ENCODE results near the gene ENHO. TPM values are rescaled to one million over a fixed set of nuclear protein-coding genes. Genes with fewer than 3 reads are reported as not detected.

Gene ENHO
- total and polyA plus RNA-seq, 2 of the 8 experiments (the other 6 are each of a cell fraction or from before 2014, with no cell fraction given): 12.2 to 49.4 TPM

GRCh38 chr9:34518896-34519295 is 3.9 kb downstream of the ENHO start:
- no peak overlapping the region for H2AFZ ChIP-seq (ENCODE audit: low read length)
- no peaks in the 10 kb centered on the region for H3K36me3 ChIP-seq (ENCODE audit: control insufficient read depth in 2 of 4, insufficient read depth in 4 of 4, low read length in 3 of 4)
- H3K23ac ChIP-seq (ENCODE audit: insufficient read length): no peak overlapping the region
- H3K27me3 ChIP-seq (replicated peaks in 1 of 4; ENCODE audit: control insufficient read depth in 3 of 4, extremely low read depth in 1 of 4, insufficient read depth in 3 of 4, low read length in 3 of 4): peaks cover 1 to 13% (median 11%) of the 10 kb centered on the region in 4 experiments; a peak in 6 of 7 replicates
- H2BK5ac ChIP-seq (ENCODE audit: low read depth, low read length): no peak overlapping the region
- H4K8ac ChIP-seq (ENCODE audit: extremely low read depth, insufficient read depth, low read length): no peak overlapping the region
- no peak overlapping the region for H2BK15ac ChIP-seq (ENCODE audit: low read length)
- CTCF ChIA-PET (ENCODE audit: partially characterized antibody): interaction anchor here (0.8 to 6.2 kb wide), 26 partner anchors 10 to 116 kb away, joined by 3 to 53 read pairs (median 6); no protein-coding TSS in a partner anchor
- no peak for FAIRE-seq
- no peak overlapping the region for H3K14ac ChIP-seq (ENCODE audit: insufficient read length)
- H3K56ac ChIP-seq (replicated peaks; ENCODE audit: insufficient read length, low read depth, low read length): no peak overlapping the region
- H2BK120ac ChIP-seq (replicated peaks; ENCODE audit: low read depth, low read length): no peak overlapping the region
- no peaks in the 10 kb centered on the region for H4K20me1 ChIP-seq (replicated peaks in 1 of 2; ENCODE audit: control insufficient read depth in 1 of 2, insufficient read depth in 2 of 2, low read length in 2 of 2)
- no peak overlapping the region for H3K27ac ChIP-seq (ENCODE audit: low read depth, low read length)
- H3K4me3 ChIP-seq (ENCODE audit: extremely low read depth in 1 of 4, insufficient read depth in 2 of 4, low read depth in 3 of 4, low read length in 4 of 4): no peak overlapping the region
- no peak overlapping the region for H3K4ac ChIP-seq (replicated peaks; ENCODE audit: insufficient read length, low read depth, low read length)
- H3K23me2 ChIP-seq (ENCODE audit: low read depth, low read length): peaks cover 6% of the 10 kb centered on the region
- H3K9ac ChIP-seq (replicated peaks in 1 of 4; ENCODE audit: extremely low read depth in 1 of 4, low read depth in 3 of 4, low read length in 3 of 4): no peak overlapping the region
- peaks cover under 1 to 18% (median 10%) of the 10 kb centered on the region in 4 experiments for H3K4me1 ChIP-seq (replicated peaks in 1 of 4; ENCODE audit: control insufficient read depth in 3 of 4, insufficient read depth in 4 of 4, low read length in 3 of 4)
- no peak overlapping the region for H3K18ac ChIP-seq (ENCODE audit: extremely low read depth, low read length)
- H3K4me2 ChIP-seq (ENCODE audit: insufficient read depth in 1 of 2, low read depth in 2 of 2, low read length in 2 of 2): no peak overlapping the region
- H4K91ac ChIP-seq (replicated peaks; ENCODE audit: insufficient read length, low read length): no peak overlapping the region
- H3K9me3 ChIP-seq (ENCODE audit: insufficient read depth in 2 of 2, low read depth in 1 of 2, low read length in 1 of 2): no peaks in the 10 kb centered on the region
- no peak overlapping the region for H2AK5ac ChIP-seq (ENCODE audit: low read depth, low read length)
- H3K79me1 ChIP-seq (ENCODE audit: low read depth, low read length): no peaks in the 10 kb centered on the region
- H4K5ac ChIP-seq (ENCODE audit: insufficient read length, low read depth, low read length): no peak overlapping the region
- DNase-seq (ENCODE audit: low read depth in 1 of 2, low spot score in 2 of 2): no peak
- no peak overlapping the region for H2BK20ac ChIP-seq (ENCODE audit: low read length)
- H3K79me2 ChIP-seq (ENCODE audit: control insufficient read depth in 1 of 2, insufficient read depth in 2 of 2, low read length in 2 of 2): no peaks in the 10 kb centered on the region
- WGBS, 2 experiments (ENCODE audit: extremely low coverage in 1 of 2, insufficient coverage in 1 of 2, insufficient read length in 1 of 2, insufficient replicate concordance in 2 of 2, low coverage in 1 of 2, low lambda C conversion rate in 2 of 2, missing lambda C conversion rate in 1 of 2): 83% methylated on average over 2 of the region's 2 CpGs; no CpG with 5 or more reads in 1 of the 2 experiments
- H2BK12ac ChIP-seq (ENCODE audit: low read depth, low read length): no peak overlapping the region
- POLR2A ChIA-PET (ENCODE audit: partially characterized antibody): interaction anchor here (1.5 kb wide), 1 partner anchor 8 kb away, joined by 4 read pairs; no protein-coding TSS in a partner anchor
- no peak for TF ChIP-seq RFX5 (IDR thresholded peaks at IDR 0.05; ENCODE audit: borderline replicate concordance, low read depth, low read length)
- TF ChIP-seq KDM1A (IDR thresholded peaks at IDR 0.05; ENCODE audit: borderline replicate concordance, low read length): no peak
- TF ChIP-seq E2F6 (IDR thresholded peaks at IDR 0.05): no peak
- no peak for TF ChIP-seq SAP30 (IDR thresholded peaks at IDR 0.05; ENCODE audit: insufficient read depth, insufficient replicate concordance, low read length)
- TF ChIP-seq SIRT6 (IDR thresholded peaks at IDR 0.05; ENCODE audit: low read length): no peak
- no peak for TF ChIP-seq USF2 (IDR thresholded peaks at IDR 0.05; ENCODE audit: low read length)
- no peak for TF ChIP-seq YY1 (IDR thresholded peaks at IDR 0.05; ENCODE audit: low read depth, low read length)
- no peak for TF ChIP-seq EGR1 (IDR thresholded peaks at IDR 0.05; ENCODE audit: borderline replicate concordance, low read depth, low read length)
- TF ChIP-seq SP2 (IDR thresholded peaks at IDR 0.05; ENCODE audit: low read length): no peak
- TF ChIP-seq POLR2A (IDR thresholded peaks at IDR 0.05; ENCODE audit: control extremely low read depth in 1 of 2, low read depth in 2 of 2, low read length in 2 of 2): no peak
- no peak for TF ChIP-seq HDAC2 (IDR thresholded peaks at IDR 0.05; ENCODE audit: borderline replicate concordance in 1 of 2, low read depth in 2 of 2, low read length in 2 of 2)
- TF ChIP-seq TAF7 (optimal IDR thresholded peaks at IDR 0.05; ENCODE audit: borderline replicate concordance, low read depth, low read length): no peak
